Measurements from ENCODE around the gene RERE.

RERE gene

GRCh38 chr1:8317647-8318381 lies 499.6 kb downstream of the RERE start, which contains the start of gene SLC45A1:
SLC45A1 (plus strand) TSS chr1:8318114; CDS start chr1:8324330, 6,216 bp downstream.
- peak; percentile 67 to 73 (median 72) for DNase-seq (ENCODE audit: low read depth in 4 of 4, low spot score in 1 of 4)

GRCh38 chr1:8315573-8316475 lies 501.6 kb downstream of the RERE start:
- DNase-seq (ENCODE audit: low read depth in 4 of 4, low spot score in 1 of 4) = no peak

- peak in 1 of 4 experiments; percentile 28 for DNase-seq (ENCODE audit: low read depth in 4 of 4, low spot score in 1 of 4)
Measured at GRCh38 chr1:8314346-8315280, 502.8 kb downstream of the RERE start.

GRCh38 chr1:8313231-8313630 lies 504.2 kb downstream of the RERE start:
- DNase-seq (ENCODE audit: low read depth in 4 of 4, low spot score in 1 of 4) = no peak

- no peak for DNase-seq (ENCODE audit: low read depth in 4 of 4, low spot score in 1 of 4)
Measured at GRCh38 chr1:8312235-8313218, 504.9 kb downstream of the RERE start.

- no peak for DNase-seq (ENCODE audit: low read depth in 4 of 4, low spot score in 1 of 4)
Measured at GRCh38 chr1:8311068-8311718, 506.2 kb downstream of the RERE start.

GRCh38 chr1:8307628-8308027 lies 509.8 kb downstream of the RERE start:
- no peak for DNase-seq (ENCODE audit: low read depth in 4 of 4, low spot score in 1 of 4)

- DNase-seq (ENCODE audit: low read depth in 4 of 4, low spot score in 1 of 4) = no peak
Measured at GRCh38 chr1:8303876-8304275, 513.6 kb downstream of the RERE start.

- no peak for DNase-seq (ENCODE audit: low read depth in 4 of 4, low spot score in 1 of 4)
Measured at GRCh38 chr1:8303141-8303540, 514.3 kb downstream of the RERE start.
